K562 (cell line): ENCODE measurements around the gene PDE11A. TPM values are rescaled to one million over a fixed set of nuclear protein-coding genes. Genes with fewer than 3 reads are reported as not detected.

Experiments
- ATAC-seq: fragments of 200-7000 bp; cut with Tn5 transposase; 3 replicates; pipeline ENCODE4 v1.9.1; 2020; ENCODE audit warnings: moderate library complexity
- BruUV-seq: library from RNA; stranded (reverse); fragments of 400-500 nt; replicated peaks from 2 replicates; lab custom pipeline; 2021; lab: Mats Ljungman, UMichigan
- CTCF ChIA-PET: fragments of 300-600 bp; formaldehyde crosslinking; extraction: SDS; loops from one replicate; lab custom pipeline; 2021; ENCODE audit warnings: low intra/inter-chr PET ratio; lab: Yijun Ruan, JAX
- POLR2A ChIA-PET: fragments of 300-600, 350-650 bp; sonication (Branson Sonifier 250); formaldehyde crosslinking; extraction: SDS; loops from one replicate; lab custom pipeline; 2021; ENCODE audit warnings: antibody characterized with exemption, inconsistent platforms; lab: Yijun Ruan, JAX
- DNase-seq, 4 experiments: peaks; one replicate each; pipeline versions ENCODE4 v3.0.0 to v3.0.0-alpha.2; 2011 to 2018; ENCODE audit warnings: low spot score in 3 of 4, mixed read lengths in 3 of 4; ENCODE audit errors: extremely low read depth in 1 of 4
- FAIRE-seq: peaks from 2 replicates; lab custom pipeline; 2011; peaks lifted over from hg19 to GRCh38; lab: Jason Lieb, UNC
- H2AFZ ChIP-seq: 2 replicates; pipeline ENCODE4 v1.6.0; 2011; ENCODE audit warnings: low read depth, low read length, control low read depth, inconsistent platforms
- H3K27ac ChIP-seq: fragments of 200-600 bp; 3 replicates; pipeline ENCODE4 v1.8.0; 2011; ENCODE audit warnings: low read depth, mild to moderate bottlenecking, control low read depth, inconsistent platforms, low read length, moderate library complexity, mixed read lengths; ENCODE audit errors: extremely low read depth
- H3K27me3 ChIP-seq, 2 experiments: fragments of 300-600 bp in 1 of 2; 2 replicates in 1 of 2; 3 replicates in 1 of 2; pipeline versions ENCODE4 v1.6.0 to v1.8.0; 2011; ENCODE audit warnings: inconsistent platforms in 2 of 2, low read length in 2 of 2, mild to moderate bottlenecking in 1 of 2, mixed read lengths in 1 of 2, moderate library complexity in 1 of 2; ENCODE audit not compliant: control insufficient read depth in 2 of 2, insufficient read depth in 2 of 2
- H3K36me3 ChIP-seq: fragments of 300-600 bp; 3 replicates; pipeline ENCODE4 v1.8.0; 2011; ENCODE audit warnings: mild to moderate bottlenecking, low read length, inconsistent platforms; ENCODE audit not compliant: control insufficient read depth, insufficient read depth
- H3K4me1 ChIP-seq, 2 experiments: fragments of 200-600 bp in 1 of 2; replicated peaks in 1 of 2; 2 replicates in 1 of 2; 3 replicates in 1 of 2; pipeline versions ENCODE4 v1.5.1 to v1.8.0; 2011; ENCODE audit warnings: inconsistent platforms in 2 of 2, low read length in 2 of 2, mild to moderate bottlenecking in 1 of 2, mixed read lengths in 1 of 2, moderate library complexity in 1 of 2; ENCODE audit not compliant: control insufficient read depth in 2 of 2, insufficient read depth in 2 of 2
- H3K4me2 ChIP-seq: 2 replicates; pipeline ENCODE4 v1.6.1; 2011; ENCODE audit warnings: low read length, control low read depth, inconsistent platforms, mixed read lengths; ENCODE audit not compliant: insufficient read depth
- H3K4me3 ChIP-seq: fragments of 200-600 bp; sonication (generic), shearing (Covaris generic); 2 replicates; pipeline ENCODE4 v1.5.1; 2016; ENCODE audit warnings: control low read depth, inconsistent platforms
- H3K79me2 ChIP-seq: fragments of 200-600 bp; 3 replicates; pipeline ENCODE4 v1.8.0; 2011; ENCODE audit warnings: low read length, inconsistent platforms; ENCODE audit not compliant: control insufficient read depth, insufficient read depth
- H3K9ac ChIP-seq, 2 experiments: 2 replicates each; pipeline versions ENCODE4 v1.6.0 to v1.6.1; 2011; ENCODE audit warnings: low read depth in 2 of 2, low read length in 2 of 2, control low read depth in 1 of 2, inconsistent platforms in 1 of 2, mild to moderate bottlenecking in 1 of 2, mixed read lengths in 1 of 2; ENCODE audit not compliant: insufficient read depth in 1 of 2
- H3K9me1 ChIP-seq: one replicate; pipeline ENCODE4 v1.6.0; 2011; ENCODE audit warnings: inconsistent platforms, mild to moderate bottlenecking, low read length, moderate library complexity; ENCODE audit not compliant: control insufficient read depth, insufficient read depth
- H3K9me3 ChIP-seq: replicated peaks from 2 replicates; pipeline ENCODE4 v1.5.1; 2011; ENCODE audit warnings: low read depth, low read length, inconsistent platforms; ENCODE audit not compliant: control insufficient read depth, insufficient read depth
- H4K20me1 ChIP-seq: replicated peaks from 2 replicates; pipeline ENCODE4 v1.6.1; 2011; ENCODE audit warnings: low read length, inconsistent platforms, mixed read lengths; ENCODE audit not compliant: control insufficient read depth, insufficient read depth
- CEBPB ChIP-seq: fragments of 450-650 bp; IDR thresholded peaks from 2 replicates; pipeline ENCODE4 v1.6.1; 2016; ENCODE audit warnings: missing genetic modification characterization, missing compliant biosample characterization
- CEBPG ChIP-seq, 3 experiments: fragments of 200-800 bp in 1 of 3; sonication (Bioruptor generic) in 1 of 3; sonication (generic) in 1 of 3; formaldehyde crosslinking in 1 of 3; IDR thresholded peaks in 2 of 3; conservative IDR thresholded peaks in 1 of 3; 2 replicates each; pipeline versions ENCODE4 v1.6.1 to v1.8.0; 2016 to 2022; ENCODE audit warnings: missing compliant biosample characterization in 2 of 3, missing genetic modification characterization in 2 of 3, mild to moderate bottlenecking in 1 of 3, missing genetic modification reagents in 1 of 3
- GABPA ChIP-seq: fragments of 200-800 bp; sonication (Bioruptor generic); conservative IDR thresholded peaks from 2 replicates; pipeline ENCODE4 v1.6.1; 2016; ENCODE audit warnings: low read depth, missing genetic modification characterization, missing compliant biosample characterization
- NFIC ChIP-seq: fragments of 450-650 bp; IDR thresholded peaks from 2 replicates; pipeline ENCODE4 v1.6.1; 2017; ENCODE audit warnings: mild to moderate bottlenecking, inconsistent platforms
- NFIX ChIP-seq: fragments of 250-450 bp; sonication (Bioruptor Pico); IDR thresholded peaks from 2 replicates; pipeline ENCODE4 v1.4.0; 2020; ENCODE audit warnings: low read depth, mild to moderate bottlenecking, moderate library complexity
- YBX1 ChIP-seq: fragments of 450-650 bp; IDR thresholded peaks from 2 replicates; pipeline ENCODE4 v1.7.1; 2016; ENCODE audit warnings: mild to moderate bottlenecking
- ZNF263 ChIP-seq: sonication (generic); formaldehyde crosslinking; IDR thresholded peaks from 2 replicates; pipeline ENCODE4 v1.8.0; 2022; ENCODE audit warnings: mild to moderate bottlenecking, missing genetic modification reagents, borderline replicate concordance
- ZNF766 ChIP-seq: fragments of 200-800 bp; sonication (Bioruptor generic); conservative IDR thresholded peaks from 2 replicates; pipeline ENCODE4 v1.6.1; 2016; ENCODE audit warnings: missing genetic modification characterization, missing compliant biosample characterization
- WGBS: fragments of 100-300 bp; shearing (Covaris generic); methylation state at CpG from one replicate; pipeline ENCODE4 v1.1.6; 2016; ENCODE audit warnings: low coverage, mixed read lengths; ENCODE audit not compliant: insufficient coverage; ENCODE audit errors: missing lambda C conversion rate; 5-methylcytosine and 5-hydroxymethylcytosine counted together
- in situ Hi-C: fragments of 300-500 bp; cut with MboI; formaldehyde crosslinking; loops from 4 replicates; pipeline ENCODE4 v1.15.0; 2018; ENCODE audit warnings: inconsistent platforms, mixed read lengths
- intact Hi-C: fragments of 100-400 bp; cut with micrococcal nuclease; formaldehyde crosslinking; loops from 2 replicates; pipeline ENCODE4 v1.14.2; 2022
- polyA plus RNA-seq, 8 experiments: library from polyadenylated mRNA; depleted of rRNA in 4 of 8; stranded (reverse) in 5 of 8; unstranded in 3 of 8; fragments of >200 nt; fragmentation: Nextera tagmentation in 2 of 8; fragmentation: Illumina TruSeq in 1 of 8; extraction: Ambion mirVana in 2 of 8; extraction: Trizol in 1 of 8; gene quantifications; 2 replicates each; pipeline versions ENCODE4 v1.2.1 to v1.2.3, GENCODE V29; 2011 to 2014; ENCODE audit warnings: inconsistent platforms in 1 of 8, missing spikeins in 1 of 8
- total RNA-seq, 7 experiments: library from RNA; depleted of rRNA in 6 of 7; stranded (reverse); fragments of >200 nt in 6 of 7; fragmentation: Illumina TruSeq in 2 of 7; extraction: Trizol in 2 of 7; gene quantifications; 2 replicates each; pipeline versions ENCODE4 v1.2.1 to v1.2.3, GENCODE V29; 2011 to 2021; ENCODE audit warnings: low replicate concordance in 1 of 7
- TF ChIP-seq, protein P1 (sequence below): fragments of 450-650 bp; IDR thresholded peaks from 2 replicates; pipeline ENCODE4 v1.6.1; 2016; ENCODE audit warnings: missing biosample characterization, missing genetic modification characterization
- TF ChIP-seq, protein P2 (sequence below): fragments of 250-450 bp; sonication (Bioruptor Pico); IDR thresholded peaks from 2 replicates; pipeline ENCODE4 v1.8.0; 2022; ENCODE audit warnings: inconsistent platforms

The PDE11A gene
- total and polyA plus RNA-seq, 9 of the 15 experiments (the other 6 are each of a cell fraction or from before 2014, with no cell fraction given), result 3.2 to 22.1 (median 5.7) TPM

DNA sequence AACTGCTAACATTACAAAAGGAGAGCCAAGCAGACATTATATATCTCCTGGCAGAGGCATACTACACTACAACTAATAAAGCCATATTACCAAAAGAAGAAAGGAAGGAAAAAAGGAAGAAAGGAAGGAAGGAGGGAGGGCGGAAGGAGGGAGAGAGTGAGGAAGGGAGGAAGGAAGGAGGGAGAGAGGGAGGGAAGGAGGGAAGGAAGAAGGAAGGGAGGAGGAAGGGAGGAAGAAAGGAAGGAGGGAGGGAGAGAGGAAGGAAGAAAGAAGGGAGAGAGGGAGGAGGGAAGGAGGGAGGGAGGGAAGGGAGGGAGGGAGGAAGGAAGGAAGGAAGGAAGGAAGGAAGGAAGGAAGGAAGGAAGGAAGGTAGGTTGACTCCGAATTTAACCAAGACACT is 133.4 kb downstream of the PDE11A start (continued):
- TF ChIP-seq, protein P1, sequence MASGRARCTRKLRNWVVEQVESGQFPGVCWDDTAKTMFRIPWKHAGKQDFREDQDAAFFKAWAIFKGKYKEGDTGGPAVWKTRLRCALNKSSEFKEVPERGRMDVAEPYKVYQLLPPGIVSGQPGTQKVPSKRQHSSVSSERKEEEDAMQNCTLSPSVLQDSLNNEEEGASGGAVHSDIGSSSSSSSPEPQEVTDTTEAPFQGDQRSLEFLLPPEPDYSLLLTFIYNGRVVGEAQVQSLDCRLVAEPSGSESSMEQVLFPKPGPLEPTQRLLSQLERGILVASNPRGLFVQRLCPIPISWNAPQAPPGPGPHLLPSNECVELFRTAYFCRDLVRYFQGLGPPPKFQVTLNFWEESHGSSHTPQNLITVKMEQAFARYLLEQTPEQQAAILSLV (tag), result no peak
- TF ChIP-seq ZNF263 (CRISPR knock-in tag) (no peak), YBX1 (no peak), GABPA (tag) (no peak)
- TF ChIP-seq, all 486 proteins: peak for 5

DNA sequence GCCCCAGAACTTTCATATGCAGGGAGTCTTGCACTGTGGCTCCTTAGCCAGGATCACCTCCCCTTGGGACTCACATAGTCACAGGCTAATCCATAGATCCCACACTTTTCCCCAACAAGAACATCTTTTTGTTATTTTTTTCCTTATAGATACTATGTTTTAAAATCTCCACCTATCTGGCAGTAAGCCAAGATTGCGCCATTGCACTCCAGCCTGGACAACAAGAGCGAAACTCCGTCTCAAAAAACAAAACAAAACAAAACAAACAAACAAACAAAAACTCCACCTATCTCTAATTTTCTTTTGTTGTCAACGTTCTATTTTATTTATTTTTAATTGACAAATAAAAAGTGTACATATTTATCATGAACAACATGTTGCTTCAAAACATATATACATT is 141.7 kb downstream of the PDE11A start:
- H3K36me3 ChIP-seq, result no peaks in the 10 kb centered on the region
- no peak overlapping the region for H3K4me3 ChIP-seq
- H4K20me1 ChIP-seq, result no peaks in the 10 kb centered on the region
- H3K79me2 ChIP-seq, result no peaks in the 10 kb centered on the region
- DNase-seq (no peak), ATAC-seq (no peak), FAIRE-seq (no peak)
- intact Hi-C loops (no loop called here), in situ Hi-C loops (no loop called here)
- WGBS, result 0% methylated on average over 4 of the region's 4 CpGs
- H3K27me3 ChIP-seq, result peaks cover 0 to 4% of the 10 kb centered on the region in 2 experiments; a peak in 1 of 5 replicates
- TF ChIP-seq CEBPB (tag), result peak; percentile 69
- TF ChIP-seq NFIC, result peak; percentile 95
- no peak for TF ChIP-seq CEBPG (CRISPR knock-in tag; IDR thresholded peaks at IDR 0.05)
- TF ChIP-seq CEBPG (tag; conservative IDR thresholded peaks at IDR 0.05 in 1 of 2, IDR thresholded peaks at IDR 0.05 in 1 of 2), result peak in 1 of 2 experiments; percentile 80; a peak in 2 of 4 replicates
- TF ChIP-seq, protein P2, sequence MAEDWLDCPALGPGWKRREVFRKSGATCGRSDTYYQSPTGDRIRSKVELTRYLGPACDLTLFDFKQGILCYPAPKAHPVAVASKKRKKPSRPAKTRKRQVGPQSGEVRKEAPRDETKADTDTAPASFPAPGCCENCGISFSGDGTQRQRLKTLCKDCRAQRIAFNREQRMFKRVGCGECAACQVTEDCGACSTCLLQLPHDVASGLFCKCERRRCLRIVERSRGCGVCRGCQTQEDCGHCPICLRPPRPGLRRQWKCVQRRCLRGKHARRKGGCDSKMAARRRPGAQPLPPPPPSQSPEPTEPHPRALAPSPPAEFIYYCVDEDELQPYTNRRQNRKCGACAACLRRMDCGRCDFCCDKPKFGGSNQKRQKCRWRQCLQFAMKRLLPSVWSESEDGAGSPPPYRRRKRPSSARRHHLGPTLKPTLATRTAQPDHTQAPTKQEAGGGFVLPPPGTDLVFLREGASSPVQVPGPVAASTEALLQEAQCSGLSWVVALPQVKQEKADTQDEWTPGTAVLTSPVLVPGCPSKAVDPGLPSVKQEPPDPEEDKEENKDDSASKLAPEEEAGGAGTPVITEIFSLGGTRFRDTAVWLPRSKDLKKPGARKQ (CRISPR knock-in tag), result no peak
- peak; percentile 84 for TF ChIP-seq NFIX (CRISPR knock-in tag)
- no peak for TF ChIP-seq ZNF766 (CRISPR knock-in tag)
- no peak overlapping the region for H3K4me2 ChIP-seq
- H3K9me1 ChIP-seq, result no peaks in the 10 kb centered on the region
- ChIA-PET CTCF (no interaction called here), POLR2A (no interaction called here)
- no peak overlapping the region for H2AFZ ChIP-seq
- no peak overlapping the region for H3K27ac ChIP-seq
- H3K9ac ChIP-seq, result no peak overlapping the region
- H3K4me1 ChIP-seq, result no peaks in the 10 kb centered on the region
- no TSS peak for BruUV-seq
- no peaks in the 10 kb centered on the region for H3K9me3 ChIP-seq
